Stimulated activated CD8-positive, alpha-beta memory T cell treated with anti-CD3 and anti-CD28 coated beads, Interleukin-7, amount 100 ng/mL, for 4 hours (primary cell): ENCODE measurements around the gene ZGPAT.
"Not testable (repeated sequence)": the region's sequence is repeated elsewhere in the genome, so short reads cannot be mapped to it uniquely, and the experiment has no call there.

Source experiments
- DNase-seq, 2 donors: peaks; one replicate each; pipeline ENCODE4 v3.0.0-alpha.2; 2020; ENCODE audit warnings: low read depth in 2 of 2

Gene ZGPAT

GRCh38 chr20:63765082-63765873 lies 57.4 kb downstream of the ZGPAT start:
- DNase-seq: no peak

DNA sequence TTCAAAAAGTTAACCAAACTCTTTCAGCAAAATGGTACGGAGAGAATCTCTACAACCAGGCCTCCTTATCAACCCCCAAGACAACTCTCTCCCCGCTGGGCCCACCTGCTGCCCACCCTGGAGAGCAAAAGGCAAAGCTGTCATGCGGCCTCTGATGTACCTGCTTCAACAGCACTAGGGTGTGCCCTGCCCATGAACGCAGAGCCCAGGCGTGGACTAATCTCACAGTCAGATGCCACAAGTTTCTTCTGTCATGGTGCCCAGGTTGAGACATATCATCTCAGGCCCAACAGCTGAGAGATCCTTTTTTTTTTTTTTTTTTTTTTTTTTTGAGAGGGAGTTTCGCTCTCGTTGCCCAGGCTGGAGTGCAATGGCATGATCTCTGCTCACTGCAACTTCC lies 58.1 kb downstream of the ZGPAT start:
- DNase-seq: no peak

DNA sequence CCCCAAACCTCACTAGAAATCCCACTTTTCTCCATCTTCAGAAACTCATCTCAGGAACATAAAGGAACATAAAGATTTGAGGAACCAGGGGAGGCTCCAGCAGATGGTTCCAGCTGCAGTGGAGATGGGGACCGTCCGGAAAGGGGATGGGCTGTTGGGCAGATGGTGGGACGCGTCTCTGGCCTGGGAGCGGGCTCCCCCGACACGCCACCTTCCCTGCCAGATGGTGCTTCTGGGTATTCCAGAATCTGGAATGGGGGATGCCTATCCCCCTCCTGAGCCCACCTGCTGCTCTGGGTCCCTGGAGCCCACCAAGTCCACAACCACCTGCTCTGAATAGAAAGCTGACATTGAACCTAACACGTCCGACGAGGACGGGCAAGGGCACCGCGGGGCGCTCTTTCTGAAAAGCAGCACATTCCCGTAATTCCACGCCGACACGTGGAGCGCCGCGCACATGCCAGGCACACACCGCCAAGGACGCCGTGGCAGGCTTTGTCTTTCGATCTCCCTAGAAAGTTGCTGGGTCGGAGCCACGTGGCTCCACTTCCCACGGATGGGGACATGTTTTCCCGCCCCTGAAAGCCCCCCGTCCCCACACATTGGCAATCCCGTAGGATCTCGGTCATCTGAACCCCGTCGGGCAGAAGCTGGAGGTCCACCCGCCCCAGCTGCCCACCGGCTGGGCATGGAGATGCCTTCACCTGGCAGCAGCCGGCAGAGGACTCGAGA lies 59.0 kb downstream of the ZGPAT start:
- no peak for DNase-seq

DNA sequence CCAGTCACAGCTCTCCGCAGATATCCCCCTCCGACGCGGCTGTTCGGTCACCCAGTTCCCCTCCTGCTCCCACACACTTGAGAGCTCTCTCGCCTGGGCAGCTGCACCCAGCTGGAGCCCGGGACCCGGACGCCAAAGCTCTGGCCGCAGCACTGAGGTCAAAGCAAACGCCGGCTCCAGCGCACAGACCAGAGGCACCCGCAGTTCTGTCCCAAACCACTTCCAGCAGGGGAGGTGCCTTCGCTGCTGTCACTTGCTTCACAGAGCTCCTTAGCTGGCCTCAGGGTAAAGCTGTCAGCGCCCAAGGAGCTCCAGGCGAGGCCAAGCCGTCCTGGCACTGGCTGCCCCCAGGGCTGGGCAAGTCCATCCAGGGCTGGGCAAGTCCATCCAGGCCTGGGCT lies 59.6 kb downstream of the ZGPAT start:
- DNase-seq: no peak

GRCh38 chr20:63767886-63768285 lies 60.0 kb downstream of the ZGPAT start:
- no peak for DNase-seq

GRCh38 chr20:63768591-63769515 lies 61.0 kb downstream of the ZGPAT start:
- no peak for DNase-seq

GRCh38 chr20:63769891-63770474 lies 62.1 kb downstream of the ZGPAT start:
- no peak for DNase-seq

- no peak for DNase-seq
Measured at GRCh38 chr20:63771046-63771707, 63.3 kb downstream of the ZGPAT start.

- no peak for DNase-seq
Measured at GRCh38 chr20:63772781-63773518, 65.1 kb downstream of the ZGPAT start.

- DNase-seq: no peak
Measured at GRCh38 chr20:63773571-63774241, 65.9 kb downstream of the ZGPAT start.

DNA sequence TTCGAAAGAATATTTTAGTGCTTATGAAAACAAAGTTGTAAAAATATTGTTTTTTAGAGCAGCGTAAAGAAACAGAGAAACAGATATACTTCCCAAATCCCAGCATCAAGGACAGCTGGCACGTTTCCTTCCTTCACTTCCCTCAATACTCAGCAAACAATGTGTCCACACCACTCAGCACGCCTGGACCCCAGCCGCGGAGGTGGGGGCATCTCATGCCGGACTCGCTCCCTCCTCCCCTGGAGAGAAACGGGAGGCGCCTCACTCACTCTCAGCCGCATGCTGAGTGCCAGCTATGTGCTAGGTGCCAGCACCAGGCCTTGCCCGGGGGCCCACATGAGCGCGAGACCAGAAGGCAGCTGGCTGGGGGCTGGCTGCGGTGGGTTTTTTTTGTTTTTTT lies 66.5 kb downstream of the ZGPAT start:
- no peak for DNase-seq

DNA sequence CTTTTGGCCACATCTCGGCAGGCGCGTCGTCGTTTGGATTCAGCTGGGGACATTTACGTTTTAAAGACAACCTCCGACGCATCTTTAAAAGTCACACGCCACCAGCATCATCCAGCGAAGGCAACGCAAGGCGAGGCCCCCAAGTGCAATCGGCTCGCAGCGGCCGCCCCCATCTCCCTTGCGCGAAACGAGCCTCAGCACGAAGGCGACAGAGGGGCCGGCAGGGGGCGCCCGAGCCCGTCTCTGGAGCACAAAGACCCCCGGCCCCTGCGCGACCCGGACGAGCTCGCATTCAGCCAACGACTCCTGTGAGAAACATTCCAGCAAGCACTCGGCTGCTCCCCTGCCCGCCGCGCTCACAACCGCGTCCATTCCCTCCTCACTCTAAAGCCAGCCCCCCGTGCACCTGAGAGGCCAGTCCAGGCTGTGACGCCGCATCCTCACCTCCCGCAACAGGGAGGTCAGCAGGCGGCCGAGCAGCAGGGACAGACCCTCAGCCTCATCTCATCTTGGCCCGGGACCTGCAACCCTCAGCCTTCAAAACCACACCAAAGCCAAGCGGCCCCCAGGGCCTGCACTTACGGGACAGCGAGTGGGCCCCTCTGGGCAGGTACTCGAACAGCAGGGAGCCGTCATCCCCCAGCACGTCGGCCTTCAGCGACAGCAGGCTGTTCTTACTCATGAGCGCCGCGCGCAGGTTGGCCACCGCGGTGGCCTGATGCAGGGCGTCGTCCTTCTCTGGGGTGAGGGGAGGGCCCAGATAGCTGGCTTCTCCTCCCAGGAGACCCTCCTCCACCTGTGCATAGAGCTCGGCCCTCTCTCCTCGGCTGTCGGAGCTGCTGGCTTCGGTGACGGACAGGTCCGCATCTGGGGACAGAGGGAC lies 67.5 kb downstream of the ZGPAT start:
- no peak for DNase-seq

DNA sequence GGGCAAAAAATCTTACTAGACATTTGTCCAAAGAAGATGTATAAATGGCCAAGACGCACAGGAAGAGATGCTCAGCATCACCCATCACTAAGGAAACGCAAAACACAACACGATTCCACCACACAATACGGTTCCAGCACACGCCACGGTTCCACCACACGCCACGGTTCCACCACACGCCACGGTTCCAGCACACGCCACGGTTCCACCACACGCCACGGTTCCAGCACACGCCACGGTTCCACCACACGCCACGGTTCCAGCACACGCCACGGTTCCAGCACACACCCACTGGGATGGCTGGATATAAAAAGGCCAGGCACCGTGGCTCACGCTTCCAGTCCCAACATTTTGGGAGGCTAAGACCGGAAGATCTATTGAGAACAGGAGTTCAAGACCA lies 69.0 kb downstream of the ZGPAT start:
- DNase-seq: not testable (repeated sequence)

DNA sequence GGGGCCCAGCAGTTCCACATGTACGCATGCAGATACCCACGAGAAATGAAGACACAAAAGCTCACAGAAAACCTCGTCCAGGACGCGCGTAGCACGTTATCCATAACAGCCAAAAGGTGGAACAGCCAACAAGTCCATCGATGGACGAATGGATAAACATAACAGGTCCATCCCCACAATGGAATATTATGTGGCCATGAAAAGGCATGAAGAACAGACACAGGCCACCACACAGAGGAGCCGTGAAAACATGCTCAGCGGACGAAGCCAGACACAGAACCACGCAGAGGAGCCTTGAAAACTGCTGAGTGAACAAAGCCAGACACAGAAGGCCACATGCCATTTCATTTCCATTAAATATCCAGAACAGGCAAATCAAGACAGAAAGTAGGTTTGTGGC lies 69.8 kb downstream of the ZGPAT start:
- DNase-seq: no peak

- DNase-seq: no peak
Measured at GRCh38 chr20:63778034-63778752, 70.4 kb downstream of the ZGPAT start.

DNA sequence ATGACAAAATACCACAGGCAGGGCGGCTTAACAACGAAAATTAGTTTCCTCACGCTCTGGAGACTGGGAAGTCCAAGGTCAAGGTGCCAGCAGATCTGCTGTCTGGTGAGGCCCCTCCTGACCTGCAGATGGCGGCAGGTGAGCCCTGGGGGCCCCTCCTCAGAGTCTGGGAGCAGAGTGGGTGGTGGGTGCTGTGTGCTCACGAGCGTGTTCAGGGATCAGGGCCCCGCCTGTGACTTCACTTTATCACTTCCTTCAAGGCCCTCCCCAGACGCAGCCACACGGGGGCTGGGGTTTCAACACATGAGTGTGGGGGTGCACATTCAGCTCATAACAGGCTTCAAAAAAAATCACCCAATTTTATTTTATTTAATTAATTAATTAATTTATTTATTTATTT lies 71.0 kb downstream of the ZGPAT start:
- DNase-seq: no peak

DNA sequence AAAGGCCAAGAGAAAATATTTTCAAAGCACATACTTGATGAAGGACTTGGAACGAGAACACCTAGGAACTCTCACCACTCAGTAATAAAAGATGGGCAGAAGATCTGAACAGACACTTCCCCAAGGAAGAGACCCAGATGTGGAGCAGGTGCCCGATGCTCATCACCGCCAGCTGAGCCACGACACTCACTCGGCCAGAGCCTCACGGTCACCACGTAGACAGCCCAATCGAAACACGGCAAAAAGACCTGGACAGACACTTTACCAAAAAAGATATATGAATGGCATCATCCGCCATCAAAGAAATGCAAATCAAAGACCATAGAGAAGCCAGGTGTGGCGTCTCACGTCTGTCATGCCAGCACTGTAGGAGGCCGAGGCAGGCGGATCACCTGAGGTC lies 73.3 kb downstream of the ZGPAT start:
- DNase-seq: no peak

- peak in 1 of 2 donors; percentile 53 for DNase-seq
Measured at GRCh38 chr20:63782051-63782471, 74.2 kb downstream of the ZGPAT start.
